MM.1S (cell line): ENCODE results near the gene CCSAP.

Experiments
- EZH2phosphoT487 ChIP-seq: fragments of 300-600 bp; sonication (generic); IDR thresholded peaks from 2 replicates; pipeline ENCODE4 v1.6.1; 2018; ENCODE audit warnings: antibody characterized with exemption, low read length
- TF ChIP-seq, protein P1 (sequence below): fragments of 300-600 bp; sonication (generic); IDR thresholded peaks from 2 replicates; pipeline ENCODE4 v1.5.1; 2016; ENCODE audit warnings: antibody characterized with exemption, low read length, mixed read lengths

DNA sequence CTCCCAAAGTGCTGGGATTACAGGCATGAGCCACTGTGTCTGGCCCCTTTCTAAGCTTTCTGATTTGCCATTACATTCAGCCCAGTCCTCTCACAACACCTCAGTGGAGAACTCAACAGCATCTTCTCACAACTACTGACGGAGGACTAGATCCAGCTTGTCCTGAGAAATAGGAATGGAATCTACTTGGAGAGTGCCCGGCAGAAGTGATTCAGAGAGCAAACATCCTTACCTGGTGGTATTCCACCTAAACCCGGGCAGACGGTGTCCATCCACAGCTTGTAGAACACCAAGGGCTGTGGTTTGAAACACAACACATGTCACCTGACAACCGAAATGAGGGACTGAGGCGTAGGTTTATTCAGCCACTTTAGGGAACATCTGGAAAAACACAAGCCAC is 28.8 kb upstream of the CCSAP start:
- TF ChIP-seq, protein P1, sequence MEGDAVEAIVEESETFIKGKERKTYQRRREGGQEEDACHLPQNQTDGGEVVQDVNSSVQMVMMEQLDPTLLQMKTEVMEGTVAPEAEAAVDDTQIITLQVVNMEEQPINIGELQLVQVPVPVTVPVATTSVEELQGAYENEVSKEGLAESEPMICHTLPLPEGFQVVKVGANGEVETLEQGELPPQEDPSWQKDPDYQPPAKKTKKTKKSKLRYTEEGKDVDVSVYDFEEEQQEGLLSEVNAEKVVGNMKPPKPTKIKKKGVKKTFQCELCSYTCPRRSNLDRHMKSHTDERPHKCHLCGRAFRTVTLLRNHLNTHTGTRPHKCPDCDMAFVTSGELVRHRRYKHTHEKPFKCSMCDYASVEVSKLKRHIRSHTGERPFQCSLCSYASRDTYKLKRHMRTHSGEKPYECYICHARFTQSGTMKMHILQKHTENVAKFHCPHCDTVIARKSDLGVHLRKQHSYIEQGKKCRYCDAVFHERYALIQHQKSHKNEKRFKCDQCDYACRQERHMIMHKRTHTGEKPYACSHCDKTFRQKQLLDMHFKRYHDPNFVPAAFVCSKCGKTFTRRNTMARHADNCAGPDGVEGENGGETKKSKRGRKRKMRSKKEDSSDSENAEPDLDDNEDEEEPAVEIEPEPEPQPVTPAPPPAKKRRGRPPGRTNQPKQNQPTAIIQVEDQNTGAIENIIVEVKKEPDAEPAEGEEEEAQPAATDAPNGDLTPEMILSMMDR = no peak
- TF ChIP-seq EZH2phosphoT487 = no peak
